Activated T-helper 1 cell treated with anti-CD3 and anti-CD28 coated beads, Interleukin-12 subunit alpha, Interleukin-12 subunit beta, Interleukin-2, Interleukin-4 antibody, amounts not matched to agents 30 ng/mL and 10 ng/mL and 1 ng/mL, durations not matched to agents 14 hours and 24 hours and 36 hours (primary cell): ENCODE results near the gene DYNLT5. TPM values are rescaled to one million over a fixed set of nuclear protein-coding genes. Genes with fewer than 3 reads are reported as not detected.
"Not testable (repeated sequence)": the region's sequence is repeated elsewhere in the genome, so short reads cannot be mapped to it uniquely, and the experiment has no call there.

ENCODE experiments used
- DNase-seq: peaks from one replicate; pipeline ENCODE4 v3.0.0; 2021; ENCODE audit warnings: low spot score
- H3K27ac Mint-ChIP-seq: one replicate; pipeline ENCODE4 v1.8.0; 2021; ENCODE audit warnings: mild to moderate bottlenecking, mixed read lengths
- H3K27me3 Mint-ChIP-seq: one replicate; pipeline ENCODE4 v1.8.0; 2022; ENCODE audit warnings: mild to moderate bottlenecking, moderate library complexity, mixed read lengths; ENCODE audit not compliant: insufficient read depth
- H3K36me3 Mint-ChIP-seq: one replicate; pipeline ENCODE4 v1.8.0; 2021; ENCODE audit warnings: low read depth, mixed read lengths
- H3K4me1 Mint-ChIP-seq: one replicate; pipeline ENCODE4 v1.8.0; 2021; ENCODE audit warnings: low read depth, mixed read lengths
- H3K4me3 Mint-ChIP-seq: one replicate; pipeline ENCODE4 v1.8.0; 2021; ENCODE audit warnings: mild to moderate bottlenecking, moderate library complexity, mixed read lengths
- H3K9me3 Mint-ChIP-seq: one replicate; pipeline ENCODE4 v1.8.0; 2021; ENCODE audit warnings: mixed read lengths
- intact Hi-C: fragments of 100-400 bp; cut with micrococcal nuclease; formaldehyde crosslinking; loops from one replicate; pipeline ENCODE4 v1.15.1; 2024
- total RNA-seq: library from RNA; stranded (reverse); gene quantifications from 2 replicates; pipeline ENCODE4 v1.2.3, GENCODE V29; 2022

The DYNLT5 gene
- total RNA-seq, result not detected in 2 replicates

GRCh38 chr1:66752000-66752592 is at the start of gene DYNLT5:
DYNLT5 (plus strand) TSS chr1:66752459; CDS start chr1:66754659, 2,200 bp downstream.
- no peaks in the 10 kb centered on the region for H3K9me3 Mint-ChIP-seq
- no peak for DNase-seq
- intact Hi-C loops, result no loop called here
- H3K27me3 Mint-ChIP-seq, result peaks cover 61% of the 10 kb centered on the region
- H3K4me3 Mint-ChIP-seq, result peak within 1 kb of the TSS; percentile 70
- H3K27ac Mint-ChIP-seq, result no peak within 1 kb of the TSS
- H3K36me3 Mint-ChIP-seq, result no peaks in the 10 kb centered on the region
- H3K4me1 Mint-ChIP-seq, result peaks cover 20% of the 10 kb centered on the region

DNA sequence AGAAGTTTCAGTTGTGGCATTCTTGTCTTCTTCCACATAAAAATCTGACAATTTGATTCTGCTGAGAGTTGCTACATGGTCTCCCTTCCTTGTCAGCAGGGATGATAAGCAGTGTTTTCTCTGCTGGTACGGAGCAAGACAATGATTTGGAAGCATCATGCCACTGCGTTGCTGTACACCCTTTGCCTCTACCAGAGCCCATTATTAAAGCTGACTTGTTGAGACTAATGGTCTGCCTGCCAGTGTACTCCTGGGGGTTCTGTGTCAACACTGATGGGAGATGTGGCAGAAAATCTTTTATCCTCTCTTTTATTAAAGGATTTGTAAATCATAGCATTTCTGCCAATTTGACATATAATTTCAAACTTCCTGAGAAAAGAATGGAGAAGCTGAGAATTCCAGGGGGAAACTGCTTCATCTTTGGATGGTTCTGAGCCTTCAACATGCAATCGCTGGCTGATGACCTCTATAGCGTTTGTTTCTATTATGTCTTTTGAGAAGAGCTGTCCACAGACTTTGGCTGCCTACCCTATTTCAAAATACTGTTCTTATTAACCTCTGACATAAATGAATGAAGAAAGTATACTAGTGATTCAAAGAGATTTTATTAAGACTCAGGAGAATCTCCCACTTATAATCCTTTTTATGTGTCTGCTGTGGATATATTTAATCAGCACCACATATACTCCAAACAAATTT is 47.9 kb upstream of the DYNLT5 start:
- H3K4me1 Mint-ChIP-seq, result no peaks in the 10 kb centered on the region
- no peak for DNase-seq
- no peak overlapping the region for H3K4me3 Mint-ChIP-seq
- no peaks in the 10 kb centered on the region for H3K9me3 Mint-ChIP-seq
- H3K27ac Mint-ChIP-seq, result no peak overlapping the region
- peaks cover 19% of the 10 kb centered on the region for H3K27me3 Mint-ChIP-seq
- intact Hi-C loops, result no loop called here
- H3K36me3 Mint-ChIP-seq, result no peaks in the 10 kb centered on the region

- Mint-ChIP-seq H3K4me3 (no peak overlapping the region), H3K27ac (no peak overlapping the region), H3K27me3 (peaks cover 22% of the 10 kb centered on the region), H3K9me3 (no peaks in the 10 kb centered on the region), H3K4me1 (no peaks in the 10 kb centered on the region), H3K36me3 (no peaks in the 10 kb centered on the region)
- DNase-seq, result no peak
- intact Hi-C loops, result no loop called here
These were observed 47.1 kb upstream of the DYNLT5 start for GRCh38 chr1:66705110-66705509.

DNA sequence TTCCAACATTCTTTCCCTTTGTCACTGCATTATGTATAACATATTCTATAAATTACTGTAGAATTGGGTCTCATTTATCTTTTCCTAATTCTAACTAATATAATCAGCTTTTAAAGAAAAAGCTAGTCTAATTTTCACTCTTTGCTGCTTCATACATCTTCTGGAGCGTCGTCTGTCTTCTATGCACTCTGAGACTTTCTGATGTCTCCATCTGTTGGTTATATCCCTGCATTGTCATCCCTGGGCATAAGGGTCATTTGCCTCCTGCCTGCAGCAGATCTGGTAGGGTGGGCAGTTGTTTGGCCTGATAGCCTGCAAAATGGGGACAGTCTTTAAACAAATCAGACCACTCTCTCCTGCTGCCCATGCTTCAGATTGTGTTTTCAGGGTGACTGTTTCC is 40.8 kb upstream of the DYNLT5 start:
- Mint-ChIP-seq H3K4me1 (no peaks in the 10 kb centered on the region), H3K27ac (no peak overlapping the region), H3K4me3 (no peak overlapping the region), H3K9me3 (no peaks in the 10 kb centered on the region), H3K27me3 (peaks cover 41% of the 10 kb centered on the region), H3K36me3 (no peaks in the 10 kb centered on the region)
- intact Hi-C loops, result no loop called here
- DNase-seq, result no peak

- H3K9me3 Mint-ChIP-seq, result no peaks in the 10 kb centered on the region
These were observed 39.4 kb upstream of the DYNLT5 start for GRCh38 chr1:66712839-66713238.

DNA sequence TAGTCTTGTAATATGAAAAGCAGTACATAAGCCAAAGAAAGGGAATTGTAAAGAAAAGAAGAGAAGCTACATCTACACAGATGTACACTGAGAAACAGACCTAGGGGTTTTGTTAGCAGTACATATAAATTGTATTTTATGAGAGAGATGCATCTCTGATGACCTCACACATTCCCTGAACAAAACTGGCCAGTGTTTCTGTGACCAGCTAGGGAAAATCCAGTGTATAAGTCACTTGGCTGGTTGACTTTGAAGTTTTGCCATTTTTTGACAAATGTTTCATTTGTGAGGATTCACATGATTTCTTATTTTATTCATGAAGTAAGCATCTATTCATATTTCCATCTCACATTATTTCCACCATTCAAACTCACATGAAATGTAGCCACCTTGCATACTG is 28.3 kb upstream of the DYNLT5 start:
- intact Hi-C loops, result no loop called here
- peaks cover 15% of the 10 kb centered on the region for H3K4me1 Mint-ChIP-seq
- no peak overlapping the region for H3K4me3 Mint-ChIP-seq
- no peak overlapping the region for H3K27ac Mint-ChIP-seq
- peaks cover 1% of the 10 kb centered on the region for H3K36me3 Mint-ChIP-seq
- H3K9me3 Mint-ChIP-seq, result no peaks in the 10 kb centered on the region
- H3K27me3 Mint-ChIP-seq, result peaks cover 17% of the 10 kb centered on the region
- no peak for DNase-seq

More at GRCh38 chr1:66712839-66713238, 39.4 kb upstream of the DYNLT5 start:
- intact Hi-C loops, result no loop called here
- Mint-ChIP-seq H3K4me1 (no peaks in the 10 kb centered on the region), H3K27ac (no peak overlapping the region), H3K27me3 (peaks cover 41% of the 10 kb centered on the region), H3K36me3 (no peaks in the 10 kb centered on the region), H3K4me3 (no peak overlapping the region)
- no peak for DNase-seq

DNA sequence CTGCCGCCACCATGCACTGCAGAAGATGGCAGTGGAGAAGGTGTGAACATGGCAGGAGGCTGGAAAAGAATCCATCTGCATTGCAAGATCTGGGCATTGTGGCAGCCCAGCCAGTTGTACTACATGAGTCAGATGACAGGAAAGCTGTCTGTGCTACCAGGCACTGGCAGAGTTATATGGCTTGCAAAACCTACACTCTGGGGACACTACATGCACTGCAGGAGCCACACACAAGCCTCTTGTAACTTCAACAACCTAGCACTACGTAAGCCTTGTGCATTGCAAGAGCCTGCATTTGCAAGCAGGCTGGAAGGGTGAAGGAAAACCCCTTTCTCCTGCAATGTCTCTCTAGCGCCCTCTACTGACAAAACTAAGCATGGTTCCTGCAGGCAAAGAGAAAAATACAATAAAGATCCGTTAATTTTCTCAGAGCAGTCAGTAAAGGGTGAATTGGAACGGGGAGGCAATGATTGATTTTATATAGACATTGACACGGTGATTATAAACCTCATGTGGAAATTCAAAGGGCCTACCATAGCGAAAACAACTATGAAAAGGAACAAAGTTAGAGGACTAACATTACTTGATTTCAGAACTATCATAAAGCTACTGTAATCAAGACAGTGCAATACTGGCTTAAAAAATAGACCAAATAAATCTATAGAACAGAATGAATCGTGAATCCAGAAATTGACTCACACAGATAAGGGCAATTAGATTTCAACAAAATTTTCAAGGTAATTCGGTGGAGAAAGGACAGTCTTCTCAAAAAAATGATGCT is 26.2 kb upstream of the DYNLT5 start:
- intact Hi-C loops, result loop anchor here (1.0 to 5.0 kb wide), 5 partner anchors 224 to 767 kb away; no protein-coding TSS in a partner anchor
- no peak overlapping the region for H3K27ac Mint-ChIP-seq

DNA sequence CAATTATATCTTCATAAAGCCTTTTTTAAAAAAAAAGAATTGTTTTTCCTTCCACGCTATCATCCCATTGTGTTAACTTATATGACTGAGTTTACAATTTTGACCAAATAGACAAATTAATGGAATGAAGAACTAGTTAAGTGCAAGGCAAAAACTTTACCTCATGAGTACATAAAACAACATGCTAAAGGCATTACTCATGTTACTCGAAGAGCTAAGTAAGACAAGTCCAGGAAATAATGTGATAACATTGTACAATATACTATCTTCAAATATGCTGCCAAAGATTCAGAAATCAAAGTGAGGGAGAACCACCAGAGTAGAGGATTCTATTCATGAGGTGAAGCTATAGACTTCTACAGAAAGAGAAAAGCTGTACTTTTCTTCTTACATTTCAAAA is 24.2 kb upstream of the DYNLT5 start:
- DNase-seq, result no peak
- intact Hi-C loops, result loop anchor here (5.0 kb wide), 2 partner anchors 226 to 486 kb away; no protein-coding TSS in a partner anchor
- peaks cover 26% of the 10 kb centered on the region for H3K4me1 Mint-ChIP-seq
- H3K4me3 Mint-ChIP-seq, result no peak overlapping the region
- H3K9me3 Mint-ChIP-seq, result no peaks in the 10 kb centered on the region
- peaks cover 1% of the 10 kb centered on the region for H3K36me3 Mint-ChIP-seq
- H3K27ac Mint-ChIP-seq, result no peak overlapping the region
- peaks cover 6% of the 10 kb centered on the region for H3K27me3 Mint-ChIP-seq

More for the DNA sequence above, 26.2 kb upstream of the DYNLT5 start:
- Mint-ChIP-seq H3K4me3 (no peak overlapping the region), H3K36me3 (peaks cover 1% of the 10 kb centered on the region), H3K4me1 (peaks cover 19% of the 10 kb centered on the region), H3K27me3 (peaks cover 12% of the 10 kb centered on the region), H3K9me3 (no peaks in the 10 kb centered on the region)
- DNase-seq, result peak; percentile 54

GRCh38 chr1:66728716-66729115 is 23.5 kb upstream of the DYNLT5 start:
- not testable (repeated sequence) for H3K27ac Mint-ChIP-seq, H3K36me3 Mint-ChIP-seq, DNase-seq, H3K9me3 Mint-ChIP-seq, H3K4me3 Mint-ChIP-seq, H3K27me3 Mint-ChIP-seq
- peaks cover 27% of the 10 kb centered on the region for H3K4me1 Mint-ChIP-seq
- intact Hi-C loops, result loop anchor here (5.0 kb wide), 2 partner anchors 226 to 486 kb away; no protein-coding TSS in a partner anchor

DNA sequence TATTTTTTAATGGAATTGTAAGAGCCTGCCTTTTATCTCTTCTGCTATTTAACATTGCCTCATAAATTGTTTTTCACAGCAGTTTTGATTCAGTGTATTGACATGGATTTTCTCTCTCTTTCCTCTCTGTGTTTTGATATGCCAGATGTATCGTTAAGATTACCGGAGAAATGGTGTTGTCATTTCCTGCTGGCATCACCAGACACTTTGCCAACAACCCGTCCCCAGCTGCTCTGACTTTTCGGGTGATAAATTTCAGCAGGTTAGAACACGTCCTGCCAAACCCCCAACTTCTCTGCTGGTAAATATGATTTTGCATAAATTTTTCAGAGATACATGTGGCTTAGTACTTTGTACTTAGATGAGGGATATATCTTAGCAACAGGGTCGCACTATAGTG is 23.1 kb upstream of the DYNLT5 start:
- DNase-seq, result no peak
- Mint-ChIP-seq H3K27me3 (peaks cover 6% of the 10 kb centered on the region), H3K27ac (no peak overlapping the region), H3K4me1 (peaks cover 27% of the 10 kb centered on the region), H3K36me3 (peaks cover 1% of the 10 kb centered on the region), H3K4me3 (no peak overlapping the region), H3K9me3 (no peaks in the 10 kb centered on the region)
- intact Hi-C loops, result loop anchor here (5.0 kb wide), 2 partner anchors 227 to 487 kb away; no protein-coding TSS in a partner anchor

- H3K4me3 Mint-ChIP-seq, result no peak overlapping the region
- DNase-seq, result no peak
- no peaks in the 10 kb centered on the region for H3K9me3 Mint-ChIP-seq
- peaks cover 27% of the 10 kb centered on the region for H3K4me1 Mint-ChIP-seq
- intact Hi-C loops, result loop anchor here (5.0 kb wide), 2 partner anchors 227 to 487 kb away; no protein-coding TSS in a partner anchor
- H3K27me3 Mint-ChIP-seq, result peaks cover 6% of the 10 kb centered on the region
- H3K27ac Mint-ChIP-seq, result no peak overlapping the region
- H3K36me3 Mint-ChIP-seq, result peaks cover 1% of the 10 kb centered on the region
These were observed 22.7 kb upstream of the DYNLT5 start for GRCh38 chr1:66729523-66729922.

DNA sequence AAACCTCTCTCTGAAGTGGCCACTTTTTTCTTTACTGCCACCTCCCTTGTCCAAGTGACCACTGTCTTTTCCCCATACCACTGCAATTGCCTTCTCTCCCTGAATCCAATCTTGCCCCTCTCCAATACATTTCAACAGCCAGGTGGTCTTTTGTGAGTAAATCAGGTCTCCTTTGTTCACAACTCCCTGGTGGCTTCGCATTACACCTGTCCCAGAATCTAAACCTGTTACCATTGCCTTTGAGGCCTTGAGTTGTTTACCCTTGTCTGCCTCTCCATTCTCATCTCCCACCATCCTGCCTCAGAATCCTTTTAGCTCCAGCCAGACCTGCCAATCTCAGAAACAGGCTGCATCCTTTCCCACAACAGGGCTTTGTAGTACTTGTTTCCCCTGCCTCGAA is 21.8 kb upstream of the DYNLT5 start:
- Mint-ChIP-seq H3K27ac (no peak overlapping the region), H3K9me3 (no peaks in the 10 kb centered on the region), H3K4me3 (no peak overlapping the region), H3K4me1 (peaks cover 27% of the 10 kb centered on the region), H3K27me3 (peaks cover 6% of the 10 kb centered on the region), H3K36me3 (peaks cover 1% of the 10 kb centered on the region)
- no peak for DNase-seq
- intact Hi-C loops, result no loop called here
